ENCODE measurements around the gene UGT1A7.

The UGT1A7 gene

DNA sequence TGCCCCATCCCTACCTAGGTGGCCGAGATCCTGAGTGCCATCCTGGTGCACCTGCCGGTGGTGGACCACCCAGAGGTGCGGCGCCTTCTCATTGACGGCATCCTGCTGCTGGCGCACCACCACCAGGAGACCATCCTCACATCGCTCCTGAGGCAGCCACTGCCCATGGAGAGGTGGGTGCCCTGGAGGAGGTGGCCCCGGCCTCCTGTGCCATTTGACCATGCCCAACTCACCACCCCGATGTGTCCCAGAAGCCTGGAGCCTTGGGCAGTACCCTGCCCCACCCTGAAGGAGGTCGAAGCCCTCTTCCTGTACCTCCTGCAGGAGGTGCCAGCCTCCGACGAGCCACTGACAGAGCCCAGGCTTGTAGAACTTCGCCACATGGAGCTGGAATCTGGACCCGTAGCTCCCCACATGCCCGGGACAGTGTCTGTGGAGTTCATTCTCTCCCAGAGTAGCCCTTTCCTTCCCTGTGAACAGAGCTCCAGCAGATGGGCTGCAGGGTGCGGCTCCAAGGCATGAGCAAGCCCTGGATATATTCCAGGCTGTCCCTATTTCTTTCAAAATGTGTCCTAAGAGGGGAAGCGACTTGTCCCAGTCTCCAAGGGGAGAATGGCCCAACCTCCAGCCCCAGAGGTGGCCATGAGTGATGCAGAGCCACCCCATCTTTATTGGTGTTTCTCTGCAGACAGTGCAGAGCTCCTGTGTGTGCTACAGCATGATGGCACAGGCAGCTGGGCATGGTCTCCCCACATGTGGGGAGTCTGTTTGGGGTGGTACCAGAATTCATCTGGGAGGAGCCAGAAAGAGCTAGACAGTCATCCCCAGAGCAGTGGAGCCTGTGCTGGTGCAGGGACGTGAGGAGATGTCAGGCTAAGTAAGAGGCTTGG is 138.4 kb downstream of the UGT1A7 start:
- no peak for DNase-seq

DNA sequence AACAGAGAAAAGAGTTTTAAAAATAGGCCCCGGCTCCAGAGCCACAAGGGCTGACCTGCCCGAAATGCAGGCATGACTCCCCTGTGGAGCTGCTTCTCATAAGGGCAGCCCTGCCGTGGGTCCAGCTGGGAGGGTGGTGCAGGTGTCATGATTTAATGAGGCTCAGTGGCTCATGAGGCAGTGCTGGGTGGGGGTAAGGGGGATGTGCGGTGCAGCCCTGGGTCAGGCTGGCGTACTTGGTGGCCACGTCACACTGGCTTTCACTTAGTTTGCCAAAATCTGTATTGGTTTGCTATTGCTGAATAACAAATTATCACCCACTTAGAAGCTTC is 139.0 kb downstream of the UGT1A7 start:
- DNase-seq, result no peak

DNA sequence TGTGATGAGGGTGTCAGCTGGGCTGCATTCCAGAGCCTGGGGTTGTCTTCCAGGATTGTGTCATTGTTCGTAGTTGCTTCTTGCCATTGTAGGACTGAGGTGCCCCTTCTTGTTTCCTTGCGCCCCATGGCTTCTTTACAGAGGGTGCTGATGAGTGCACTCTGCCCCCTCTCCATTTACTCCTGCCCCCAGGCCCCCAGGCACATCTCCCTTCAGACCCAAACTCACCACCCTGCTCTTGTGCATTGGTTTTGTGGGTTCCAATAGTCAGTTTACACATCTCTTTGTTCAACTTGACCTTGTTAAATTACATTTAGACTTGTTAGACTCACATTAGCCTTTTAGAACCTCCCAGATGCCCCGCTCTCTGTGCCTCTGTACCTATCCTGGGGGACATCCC is 139.5 kb downstream of the UGT1A7 start:
- no peak for DNase-seq

DNA sequence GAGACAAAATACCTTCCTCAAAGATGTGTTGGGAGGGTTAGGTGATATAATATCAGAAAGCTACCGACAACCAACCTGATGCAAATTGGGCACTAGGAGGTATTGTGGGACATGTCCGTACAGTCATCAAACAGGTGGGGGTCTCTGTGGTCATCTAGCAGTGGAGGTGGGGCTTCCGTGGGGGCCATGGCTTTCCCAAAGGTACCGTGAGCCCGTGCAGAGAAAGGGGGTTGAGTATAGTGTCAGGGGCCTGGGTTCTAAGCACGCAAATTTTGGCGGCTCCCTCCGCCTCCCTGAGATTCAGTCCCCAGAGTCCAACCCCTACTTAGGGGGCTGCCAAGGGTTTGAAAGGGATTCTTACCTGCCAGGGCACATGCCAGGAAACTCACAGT is 140.0 kb downstream of the UGT1A7 start:
- DNase-seq, result no peak

DNA sequence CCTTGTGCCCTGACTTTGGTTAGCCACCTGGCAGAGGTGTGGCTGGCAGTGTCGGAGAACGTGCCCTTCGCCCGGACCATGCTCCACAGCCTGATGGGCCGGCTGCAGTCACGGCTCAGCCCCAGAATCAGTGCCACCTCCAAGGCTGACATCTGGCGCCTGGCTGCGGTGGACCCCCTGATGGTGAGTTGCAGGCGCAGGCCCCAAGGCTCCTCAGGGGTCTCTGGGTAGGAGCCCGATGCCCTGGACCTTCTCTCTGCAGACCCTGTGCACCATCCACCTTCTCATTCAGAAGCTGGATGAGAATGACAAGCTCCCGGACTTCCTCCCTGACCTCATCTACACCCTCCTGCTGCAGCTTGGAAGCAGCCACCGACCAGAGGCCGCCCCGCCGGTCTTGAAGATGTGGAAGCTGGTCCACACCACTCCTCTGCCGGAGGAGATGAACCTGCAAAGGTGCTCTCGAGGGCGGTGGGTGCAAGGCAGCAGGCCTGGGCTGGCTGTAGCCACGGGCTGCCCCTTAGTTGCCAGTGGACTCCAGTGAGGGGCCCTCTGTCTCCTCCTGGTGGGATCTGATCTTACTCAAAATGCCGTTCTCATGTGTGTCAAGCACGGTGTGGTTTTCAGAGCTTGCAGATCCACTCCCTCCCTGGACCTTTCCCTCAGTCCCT is 140.5 kb downstream of the UGT1A7 start:
- DNase-seq, result no peak
